Activated T-helper 1 cell treated with anti-CD3 and anti-CD28 coated beads, Interleukin-2, amount 50 U/mL, for 16 hours (primary cell): ENCODE measurements around the gene PAX5.

Source experiments
- DNase-seq, 2 donors: peaks; one replicate each; pipeline ENCODE4 v3.0.0-alpha.2; 2020; ENCODE audit warnings: low read depth in 1 of 2, low spot score in 1 of 2

The PAX5 gene

DNA sequence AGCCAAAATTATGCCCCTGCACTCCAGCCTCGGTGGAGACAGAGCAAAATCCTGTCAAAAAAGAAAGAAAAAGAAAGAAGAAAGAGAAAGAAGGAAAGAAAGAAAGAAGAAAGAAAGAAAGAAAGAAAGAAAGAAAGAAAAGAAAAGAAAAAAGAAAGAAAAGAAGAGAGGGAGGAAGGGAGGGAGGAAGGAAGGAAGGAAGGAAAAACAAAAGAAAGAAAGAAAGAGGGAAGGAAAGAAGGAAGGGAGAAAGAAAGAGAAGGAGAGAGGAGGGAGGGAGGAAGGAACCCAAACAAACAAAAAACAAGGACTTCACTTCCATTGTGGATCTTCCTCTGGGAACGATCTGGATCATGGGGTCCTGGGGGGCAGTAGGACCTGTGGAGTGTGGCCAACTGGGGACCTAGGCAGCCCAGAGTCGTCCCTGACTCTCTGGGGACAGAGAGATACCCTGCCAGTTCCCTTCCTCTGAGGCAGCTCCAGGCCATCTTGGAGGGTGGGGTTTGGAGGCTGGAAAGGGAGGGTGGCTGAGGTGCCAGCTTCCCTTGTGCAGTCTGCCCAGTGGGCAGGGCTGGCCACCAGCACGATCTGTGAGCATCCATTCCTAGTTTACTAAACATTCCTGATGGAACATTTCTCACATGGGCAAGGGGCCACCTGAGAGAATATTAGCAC is 216.8 kb downstream of the PAX5 start:
- DNase-seq, result no peak

DNA sequence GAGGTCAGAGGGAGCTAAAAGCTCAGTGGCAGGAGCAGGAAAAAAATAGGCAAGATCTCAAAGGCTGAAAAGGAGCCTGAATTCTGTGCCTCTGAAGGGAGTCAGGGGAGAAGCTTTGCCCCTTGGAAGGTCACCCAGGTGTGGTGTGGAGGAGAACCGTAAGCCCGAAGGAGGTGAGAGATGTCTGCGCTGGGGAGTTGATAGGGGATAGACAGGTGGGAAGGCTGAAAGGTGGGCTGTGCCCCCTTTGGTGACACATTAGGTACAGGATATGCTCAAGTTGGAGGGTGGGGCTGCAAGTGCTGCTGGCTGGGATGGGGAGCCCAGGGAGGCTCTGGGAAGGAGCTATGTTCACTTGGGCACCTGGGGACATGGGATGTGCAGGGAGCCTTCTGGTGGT is 217.7 kb downstream of the PAX5 start:
- DNase-seq, result no peak

DNA sequence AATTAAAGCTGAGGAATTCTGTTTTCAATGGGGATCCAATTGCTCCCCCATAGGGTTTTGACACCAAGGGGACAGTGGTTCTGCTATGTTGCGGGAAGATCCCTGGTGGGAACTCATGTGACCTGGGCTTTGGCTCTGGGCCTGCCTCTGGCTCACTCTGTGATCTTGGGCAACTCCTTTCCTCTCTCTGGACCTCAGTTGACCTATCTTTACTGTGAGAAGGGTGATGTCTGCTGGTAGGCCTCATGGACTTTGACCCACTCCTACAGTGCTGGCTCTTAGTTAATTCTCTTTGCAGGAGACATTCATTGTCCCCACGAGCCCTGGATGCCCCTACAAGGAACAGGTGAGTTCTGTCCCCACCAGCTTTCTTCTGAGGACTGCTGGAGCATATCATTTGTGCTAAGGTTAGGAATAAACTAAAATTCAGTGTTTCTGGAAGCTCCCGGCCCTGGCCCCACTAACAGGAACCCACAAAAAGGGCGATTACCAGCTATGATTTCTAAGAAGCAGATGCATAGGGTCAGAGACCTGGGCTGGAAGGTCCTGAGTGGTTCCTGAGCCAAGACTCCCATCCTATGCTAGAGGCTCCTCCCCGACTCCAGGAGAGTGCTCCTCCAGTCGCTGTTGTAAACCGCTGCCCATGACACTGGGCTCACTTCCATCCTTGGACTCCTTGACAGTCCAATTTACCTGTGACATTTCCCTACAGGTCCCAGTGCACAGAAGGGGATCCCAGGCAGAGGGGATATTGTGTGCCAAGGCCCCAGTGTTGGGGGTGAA is 218.3 kb downstream of the PAX5 start:
- DNase-seq, result no peak

DNA sequence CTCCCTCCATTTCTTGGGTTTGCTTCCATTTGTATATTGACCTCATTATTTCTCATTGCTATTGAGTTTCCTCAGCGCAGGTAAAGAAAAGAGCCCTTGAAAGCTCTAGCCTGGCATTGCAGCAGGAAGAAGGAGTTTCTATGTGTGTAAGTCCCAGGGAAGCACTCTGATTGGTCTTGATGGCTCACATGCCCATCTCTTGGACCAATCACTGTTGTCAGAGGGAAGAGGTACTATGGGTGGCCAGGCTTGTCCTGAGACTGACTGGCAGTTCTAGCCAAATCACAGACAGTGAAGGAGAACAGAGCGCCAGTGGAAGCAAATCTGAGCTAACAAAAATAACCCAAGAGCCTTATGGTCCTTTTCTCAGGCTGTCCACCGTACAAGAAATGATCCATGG is 219.0 kb downstream of the PAX5 start:
- DNase-seq, result no peak

DNA sequence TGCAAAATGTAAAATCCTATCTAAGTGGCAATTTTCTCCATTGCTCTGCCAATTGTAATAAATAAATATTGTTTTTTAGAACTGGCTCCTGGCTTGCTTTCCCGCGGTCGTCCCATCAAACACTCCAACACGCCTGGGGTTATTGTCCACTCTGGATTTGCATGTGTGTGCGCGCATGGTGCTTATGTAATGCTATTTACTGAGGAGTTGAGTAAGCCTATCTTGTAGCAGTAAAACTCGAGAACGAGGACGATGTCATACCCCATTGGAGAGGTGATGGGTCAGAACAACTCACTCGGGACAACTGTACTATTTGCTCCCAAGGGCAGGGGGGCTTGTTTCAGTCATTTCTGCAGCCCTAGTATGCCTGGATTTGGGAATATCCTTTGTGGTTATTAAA is 220.9 kb downstream of the PAX5 start:
- DNase-seq, result no peak

DNA sequence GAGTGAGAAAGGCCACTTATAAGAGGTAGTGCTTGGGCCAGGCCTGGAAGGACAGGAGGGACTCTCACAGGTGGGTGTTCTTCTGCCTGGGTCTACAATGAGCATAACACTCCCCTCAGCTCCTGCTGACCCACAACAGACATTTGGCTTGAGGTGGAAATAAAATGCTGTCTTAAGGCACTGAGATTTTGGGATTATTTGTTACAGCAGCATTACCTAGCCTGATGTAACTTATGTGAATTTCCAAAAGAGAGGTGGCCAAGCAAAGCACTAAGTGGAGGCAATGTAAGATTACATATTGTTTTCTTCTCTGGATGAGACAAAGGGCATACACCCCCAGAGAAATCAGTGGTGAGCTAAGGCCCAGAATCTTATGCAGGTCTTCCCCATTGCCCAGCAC is 221.5 kb downstream of the PAX5 start:
- no peak for DNase-seq

DNA sequence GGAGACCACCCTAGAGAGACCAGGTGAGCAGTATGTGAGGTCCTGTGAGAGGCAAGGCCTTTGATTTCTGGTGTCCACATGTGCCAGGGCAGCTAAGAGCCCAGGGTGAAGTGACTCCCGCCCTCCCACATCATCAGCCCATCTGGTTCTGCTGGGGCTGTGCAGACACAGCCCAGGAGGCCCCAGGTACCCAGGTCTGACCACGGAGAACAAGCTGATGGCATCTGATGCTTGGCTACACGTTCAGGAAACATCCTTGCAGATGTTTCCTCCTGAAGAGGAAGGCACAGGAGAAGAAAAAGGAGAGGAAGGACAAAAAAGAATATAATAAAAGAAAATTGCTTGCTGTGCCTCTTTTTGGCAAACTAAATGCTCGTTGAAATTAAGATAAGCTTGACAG is 225.8 kb downstream of the PAX5 start:
- DNase-seq, result no peak

DNA sequence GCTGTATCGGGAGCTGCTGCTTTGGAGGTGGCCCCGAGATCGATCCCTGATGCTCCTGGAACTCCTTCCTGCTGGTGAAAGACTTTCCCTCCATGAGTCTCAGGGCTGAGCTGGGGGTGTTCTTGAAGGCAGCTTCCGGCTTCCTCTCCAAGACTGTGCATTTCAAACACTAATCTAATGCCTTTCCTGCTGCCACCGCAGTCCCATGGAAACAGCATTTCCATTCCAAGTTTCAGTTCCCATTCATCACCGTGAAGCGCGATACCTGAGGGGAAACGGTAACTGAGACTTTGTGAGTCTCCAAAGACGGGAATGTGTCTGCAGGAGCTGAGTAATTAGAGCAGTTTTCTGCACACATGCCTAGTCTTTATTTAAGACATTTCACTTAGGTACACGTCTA is 230.1 kb downstream of the PAX5 start:
- no peak for DNase-seq

DNA sequence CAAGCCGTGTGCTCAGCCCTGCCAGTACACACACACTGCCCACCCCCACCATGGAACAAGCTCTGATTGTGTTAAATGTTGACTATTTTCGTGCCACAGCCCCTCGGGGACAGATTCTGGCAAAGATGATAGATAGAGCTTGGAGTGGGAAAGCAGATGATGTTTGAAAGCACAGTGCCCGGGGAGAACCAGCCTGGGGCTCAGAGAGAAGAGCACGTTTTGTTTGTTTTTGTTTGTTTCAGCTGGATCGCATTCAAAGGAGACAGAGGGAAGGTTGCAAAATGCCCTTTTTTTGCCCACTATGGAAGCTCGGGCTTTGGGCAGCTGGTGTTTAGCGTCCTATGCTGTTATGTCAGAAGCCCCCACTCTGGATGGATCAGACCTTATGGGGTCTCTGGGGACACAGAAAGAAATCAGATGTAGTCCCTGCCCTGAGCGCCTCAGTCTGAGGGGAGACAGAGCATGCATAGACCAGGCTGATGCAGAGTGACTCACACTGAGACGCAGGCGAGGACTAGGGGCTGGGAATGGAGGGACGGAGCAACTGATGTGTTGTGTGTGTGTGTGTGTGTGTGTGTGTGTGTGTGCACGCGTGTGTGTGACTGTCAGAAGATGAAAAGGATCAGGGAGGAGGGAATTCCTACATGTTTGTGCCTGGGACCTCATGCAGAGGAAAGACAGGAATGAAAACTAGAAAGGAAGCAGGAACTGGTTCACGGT is 231.7 kb downstream of the PAX5 start:
- no peak for DNase-seq

DNA sequence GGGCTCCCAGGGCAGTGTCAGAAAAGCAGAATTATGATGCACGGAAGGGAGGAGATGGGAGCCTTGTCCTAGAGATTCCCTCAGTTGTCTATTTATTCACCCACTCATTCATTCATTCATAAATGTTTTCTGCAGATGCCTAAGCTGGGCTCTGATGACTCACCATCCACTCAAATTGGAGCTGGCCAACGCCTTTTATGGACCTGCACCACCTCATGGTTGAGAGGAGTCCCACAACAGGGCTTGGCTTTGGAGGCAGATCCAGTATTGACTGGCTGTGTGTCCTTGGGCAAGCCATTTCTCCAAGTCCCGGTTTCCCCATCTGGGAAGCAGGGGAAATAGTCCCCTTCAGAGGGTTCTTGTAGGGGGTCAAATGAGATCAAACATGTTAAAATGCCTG is 233.6 kb downstream of the PAX5 start:
- no peak for DNase-seq

DNA sequence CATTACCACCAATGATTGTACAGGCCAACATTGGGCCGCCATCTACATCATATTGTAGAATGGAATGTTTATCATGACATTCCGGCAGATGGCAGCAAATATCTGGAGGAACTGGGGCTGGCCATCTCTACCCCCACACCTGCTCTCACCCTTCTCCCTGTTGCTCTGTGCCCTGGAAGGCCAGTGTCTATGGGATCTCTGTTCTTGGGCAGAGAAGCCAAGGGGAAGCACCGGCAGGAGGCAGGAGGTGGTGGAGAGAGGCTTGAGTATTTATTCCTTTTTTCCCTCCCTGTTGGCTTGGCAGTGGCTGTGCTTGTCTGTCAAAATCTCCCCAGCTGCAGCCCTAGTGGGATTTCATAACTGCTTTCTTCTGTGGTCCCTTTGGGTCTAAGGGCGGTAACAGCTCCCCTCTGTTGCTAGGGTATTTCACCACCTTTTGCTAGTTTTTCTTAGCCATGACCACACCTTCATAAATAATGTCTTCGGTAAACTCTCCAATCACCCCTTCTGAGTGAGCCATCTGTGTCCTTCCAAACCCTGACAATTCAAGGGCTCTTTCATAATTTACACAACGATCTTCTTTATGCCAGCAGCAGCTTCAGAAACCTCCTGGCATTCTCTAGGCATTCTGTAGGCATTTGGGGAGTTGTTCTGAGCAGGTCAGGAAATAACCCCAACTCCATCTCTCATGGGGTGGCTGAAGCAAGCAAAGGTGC is 235.6 kb downstream of the PAX5 start:
- no peak for DNase-seq

DNA sequence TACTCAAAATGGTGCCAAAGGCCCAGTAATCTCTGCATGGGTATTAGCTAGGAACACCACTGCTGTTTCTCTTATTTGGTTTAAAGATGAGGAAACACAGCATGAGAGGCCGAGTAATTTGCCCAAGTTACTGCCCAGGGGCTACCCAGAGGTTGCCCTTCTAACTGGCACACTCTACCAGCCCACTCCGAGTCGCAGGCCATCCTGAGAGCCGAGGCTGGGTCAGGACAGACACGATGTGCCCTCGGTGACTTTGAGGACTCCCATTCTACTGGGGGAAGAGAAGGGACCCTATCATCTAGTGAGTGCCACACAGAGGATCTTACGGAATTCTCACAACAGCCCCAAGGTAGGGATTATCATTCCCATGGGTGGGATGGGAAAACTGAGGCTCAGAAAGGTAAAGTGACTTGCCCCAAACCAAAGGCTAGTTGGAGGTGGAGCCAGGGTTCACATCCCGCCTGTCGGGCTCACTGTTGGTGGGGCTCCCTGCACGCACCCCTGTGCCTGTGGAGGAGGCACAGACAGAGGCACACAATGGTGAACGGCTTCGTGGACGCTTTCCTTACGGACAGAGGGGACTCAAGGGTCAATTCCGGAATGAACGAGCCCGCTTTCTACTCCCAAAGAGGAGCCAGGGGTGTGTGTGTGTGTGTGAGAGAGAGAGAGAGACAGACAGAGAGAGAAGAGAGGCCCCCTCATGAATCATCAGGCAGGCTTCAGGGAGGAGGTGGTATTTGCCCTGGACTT is 236.4 kb downstream of the PAX5 start:
- no peak for DNase-seq

DNA sequence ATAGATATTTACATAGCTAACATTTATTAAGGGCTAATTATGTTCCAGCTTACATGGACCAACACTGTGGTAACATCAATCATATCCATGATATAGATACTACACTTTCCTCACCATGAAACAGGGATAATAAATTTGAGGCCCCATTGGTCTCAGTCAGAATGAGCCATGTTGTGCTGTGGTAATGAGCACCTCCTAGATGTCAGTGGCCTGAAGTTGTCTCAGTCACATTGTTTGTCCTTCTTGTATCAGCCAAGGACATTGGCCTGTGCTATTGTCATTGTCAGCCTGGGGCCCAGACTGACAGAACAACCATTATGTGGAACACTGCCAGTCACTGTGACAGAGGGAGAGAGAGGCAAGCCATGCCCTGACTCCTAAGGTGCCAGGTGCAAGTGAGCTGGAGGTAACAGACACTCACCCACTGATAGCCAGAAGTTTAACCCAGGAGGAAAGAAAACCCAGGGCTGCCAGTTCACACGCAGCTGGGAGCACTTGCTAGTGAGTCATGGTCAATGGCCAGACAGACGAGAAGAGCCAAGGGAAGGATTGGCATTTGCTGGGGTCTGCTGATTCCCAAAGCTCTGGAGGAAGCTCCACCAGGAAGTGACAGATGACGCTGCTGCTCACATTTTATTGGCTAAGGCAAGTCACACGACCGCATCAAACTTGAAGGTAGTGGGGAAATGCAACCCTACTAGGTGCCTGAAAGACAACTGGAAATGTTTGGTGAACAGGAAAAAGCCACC is 237.2 kb downstream of the PAX5 start:
- DNase-seq, result no peak

DNA sequence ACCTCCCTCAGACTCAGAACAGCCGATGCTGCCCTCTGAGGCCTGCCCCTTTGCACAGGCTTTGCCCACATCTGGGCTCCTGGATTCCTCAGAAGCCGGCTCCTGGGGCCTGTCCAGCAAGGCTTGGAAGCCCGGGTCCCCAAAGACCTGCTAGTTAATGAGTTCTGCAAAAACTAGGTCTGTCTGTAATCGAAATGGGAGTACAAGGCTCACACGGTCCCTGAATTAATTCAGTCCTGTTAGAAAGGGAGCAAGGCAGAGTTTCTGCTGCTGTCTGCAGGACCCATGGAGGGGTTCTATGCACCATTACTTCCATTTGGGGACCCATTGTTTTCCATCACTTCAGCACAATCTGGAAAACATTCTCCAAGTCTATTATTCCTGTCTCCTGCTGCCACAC is 239.6 kb downstream of the PAX5 start:
- no peak for DNase-seq

DNA sequence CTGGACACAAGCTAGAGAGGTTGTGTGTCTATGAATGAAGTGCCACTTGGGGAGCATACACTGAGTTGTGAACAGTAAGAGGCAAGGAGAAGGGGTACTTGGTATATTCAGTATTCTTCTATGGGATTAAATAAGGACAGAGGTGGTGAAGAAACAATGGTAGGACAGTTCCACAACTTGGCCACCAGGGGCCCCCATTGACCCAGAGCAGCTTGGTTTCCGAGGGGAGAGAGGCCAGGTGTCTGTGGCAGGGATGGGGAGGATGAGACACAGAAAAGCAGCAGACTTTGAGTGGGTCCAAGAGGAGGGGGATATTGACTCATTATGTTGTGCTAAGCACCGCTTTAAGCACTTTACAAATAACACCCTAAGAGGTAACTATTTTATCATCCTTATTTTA is 240.8 kb downstream of the PAX5 start:
- no peak for DNase-seq

DNA sequence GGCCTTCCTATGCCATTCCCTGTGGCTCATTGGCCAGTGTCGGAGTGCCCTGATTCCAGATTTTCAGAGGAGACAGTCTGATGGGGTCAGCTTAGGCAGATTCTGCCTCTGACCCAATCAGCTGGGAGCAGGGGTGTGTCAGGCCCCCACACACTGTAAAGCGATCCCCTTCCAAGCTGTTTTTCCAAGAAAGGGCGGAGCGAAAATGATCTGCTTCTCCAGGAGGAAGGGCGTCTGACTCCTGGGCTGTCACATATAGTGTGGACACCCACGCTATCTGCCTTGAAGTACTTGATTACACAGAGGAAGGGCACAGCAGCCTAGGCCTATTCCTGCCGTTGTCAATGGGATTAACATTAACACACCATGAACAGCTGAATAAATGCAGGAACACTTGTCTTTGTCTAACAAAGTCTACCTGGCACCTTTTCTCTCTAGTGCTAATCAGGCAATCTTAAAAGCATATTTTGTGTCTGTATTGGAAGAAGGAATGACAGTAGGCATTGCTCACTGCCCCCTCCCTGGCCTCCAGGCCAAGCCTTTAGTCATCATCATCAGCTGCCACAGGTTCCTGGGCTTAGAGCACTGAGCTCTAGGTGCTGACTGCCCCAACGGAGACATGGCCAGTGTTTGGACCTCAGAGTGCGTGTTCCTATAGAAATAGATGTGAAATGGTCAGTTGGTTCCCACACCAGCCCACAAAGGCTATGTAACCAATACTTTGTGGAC is 242.7 kb downstream of the PAX5 start:
- no peak for DNase-seq

DNA sequence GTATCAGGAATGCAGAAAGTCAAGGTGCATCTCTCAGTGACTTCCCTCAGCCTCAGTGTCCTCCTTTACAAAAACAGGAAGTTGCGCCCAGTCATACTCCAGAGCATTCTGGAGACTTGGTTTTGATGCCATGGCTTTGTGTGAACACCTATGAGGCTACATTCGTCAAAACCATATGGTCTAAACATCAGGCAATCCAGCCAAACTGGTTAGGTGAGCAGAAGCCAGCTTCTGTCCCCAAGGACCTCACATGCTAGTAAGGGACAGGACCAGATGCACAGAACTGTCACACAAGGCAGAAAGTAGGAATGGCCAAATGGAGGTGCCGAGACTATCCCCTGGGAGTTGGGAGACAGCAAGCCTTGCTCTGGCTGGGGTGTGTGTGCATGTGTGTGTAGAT is 244.2 kb downstream of the PAX5 start:
- DNase-seq, result no peak

DNA sequence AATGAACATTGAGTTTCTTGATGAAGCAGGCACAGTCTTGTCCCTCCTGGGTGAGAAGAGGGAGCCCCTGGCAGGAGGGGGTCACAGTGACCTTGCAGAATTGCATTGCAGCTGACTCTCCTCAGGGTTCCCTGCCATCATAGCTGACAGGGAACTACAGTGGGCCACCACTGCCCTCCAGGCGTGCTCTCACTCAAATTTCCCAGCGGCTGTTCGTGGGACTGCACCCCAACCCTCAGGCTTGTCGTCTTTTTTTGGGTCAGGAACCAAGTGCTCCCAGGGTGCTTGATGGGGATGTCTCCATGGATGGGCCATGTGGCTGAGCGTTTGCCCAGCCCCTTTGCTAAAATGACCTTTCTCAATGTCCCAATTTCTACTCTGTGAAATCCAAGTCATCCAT is 245.5 kb downstream of the PAX5 start:
- no peak for DNase-seq

DNA sequence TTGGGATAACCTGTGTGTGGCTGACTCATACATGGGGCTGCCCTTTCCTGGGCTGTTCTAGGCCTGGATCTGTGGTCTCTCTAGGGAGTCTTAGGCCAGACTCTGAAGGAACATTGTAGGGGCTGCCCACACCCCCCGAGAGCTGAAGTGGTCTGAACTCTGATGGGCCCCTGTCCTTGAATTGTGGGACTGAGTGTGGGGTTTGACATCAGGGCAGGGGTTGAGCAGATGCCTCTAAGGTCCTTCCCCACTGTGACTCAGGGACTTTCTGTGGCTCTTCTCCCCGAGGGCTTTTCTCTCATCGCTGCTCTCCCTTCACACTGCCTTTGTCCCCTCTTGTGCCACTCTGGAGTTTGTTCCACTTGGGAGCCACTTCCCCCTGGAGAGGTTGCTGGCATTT is 246.4 kb downstream of the PAX5 start:
- no peak for DNase-seq
